Measurements from ENCODE around the gene SIRPD. TPM values are rescaled to one million over a fixed set of nuclear protein-coding genes. Genes with fewer than 3 reads are reported as not detected.

The SIRPD gene
- total RNA-seq, 1 donor from 2014 or later: not detected

- no peak for ATAC-seq
Measured at GRCh38 chr20:1491860-1492642, 65.5 kb downstream of the SIRPD start.

- ATAC-seq: peak; percentile 3
Measured at GRCh38 chr20:1491281-1491840, 66.1 kb downstream of the SIRPD start, which contains the start of gene SIRPB2. SIRPB2 (minus strand) TSS chr20:1491420; CDS start chr20:1491359, 61 bp downstream.

- ATAC-seq: no peak
Measured at GRCh38 chr20:1490643-1491195, 66.8 kb downstream of the SIRPD start.

GRCh38 chr20:1489764-1490436 lies 67.6 kb downstream of the SIRPD start:
- ATAC-seq: peak; percentile 92

- no peak for ATAC-seq
Measured at GRCh38 chr20:1489325-1489724, 68.2 kb downstream of the SIRPD start.

- no peak for ATAC-seq
Measured at GRCh38 chr20:1486566-1486965, 70.9 kb downstream of the SIRPD start.

- no peak for ATAC-seq
Measured at GRCh38 chr20:1484438-1485116, 72.9 kb downstream of the SIRPD start.

Other genes with a start within 250 kb of the SIRPD start
- 107 TPM for gene SDCBP2, start 228.6 kb downstream of the SIRPD start, total RNA-seq
- 164 TPM for gene FKBP1A, start 164.7 kb downstream of the SIRPD start, total RNA-seq
- gene NSFL1C, start 90.9 kb downstream of the SIRPD start, total RNA-seq: 88.7 TPM
- 1.0 TPM for gene SIRPB2, start 66.3 kb downstream of the SIRPD start, total RNA-seq
- gene SIRPB1, start 62.3 kb upstream of the SIRPD start, total RNA-seq: 3.5 TPM
- 0.60 TPM for gene SIRPG, start 100.1 kb upstream of the SIRPD start, total RNA-seq